MG63 (cell line): Measurements from ENCODE around the gene RPL13A. TPM values are rescaled to one million over a fixed set of nuclear protein-coding genes. Genes with fewer than 3 reads are reported as not detected.
A peak's percentile ranks its signal among the peaks of the same experiment; 100 is the strongest.
"Not testable (repeated sequence)": the region's sequence is repeated elsewhere in the genome, so short reads cannot be mapped to it uniquely, and the experiment has no call there.

Source experiments
- DNase-seq: peaks from one replicate; pipeline ENCODE4 v3.0.0-alpha.2; 2020
- H3K27me3 ChIP-seq: fragments of 250-450 bp; sonication (Bioruptor Pico); 2 replicates; pipeline ENCODE4 v1.5.1; 2020; ENCODE audit warnings: mild to moderate bottlenecking, moderate library complexity
- H3K36me3 ChIP-seq: fragments of 250-450 bp; sonication (Bioruptor Pico); 2 replicates; pipeline ENCODE4 v1.5.1; 2020; ENCODE audit warnings: mild to moderate bottlenecking, moderate library complexity
- H3K4me3 ChIP-seq: fragments of 250-450 bp; sonication (Bioruptor Pico); 2 replicates; pipeline ENCODE4 v1.5.1; 2020; ENCODE audit warnings: mild to moderate bottlenecking, moderate library complexity
- H3K9me3 ChIP-seq: fragments of 250-450 bp; sonication (Bioruptor Pico); 2 replicates; pipeline ENCODE4 v1.5.1; 2020; ENCODE audit warnings: mild to moderate bottlenecking, moderate library complexity
- total RNA-seq: library from RNA; depleted of rRNA; stranded (reverse); fragments of >200 nt; shearing (Covaris generic); gene quantifications from 2 replicates; pipeline ENCODE4 v1.2.3, GENCODE V29; 2014; ENCODE audit warnings: low replicate concordance

RPL13A gene
- total RNA-seq, 1 experiment from 2014 or later, result 3,823 TPM

DNA sequence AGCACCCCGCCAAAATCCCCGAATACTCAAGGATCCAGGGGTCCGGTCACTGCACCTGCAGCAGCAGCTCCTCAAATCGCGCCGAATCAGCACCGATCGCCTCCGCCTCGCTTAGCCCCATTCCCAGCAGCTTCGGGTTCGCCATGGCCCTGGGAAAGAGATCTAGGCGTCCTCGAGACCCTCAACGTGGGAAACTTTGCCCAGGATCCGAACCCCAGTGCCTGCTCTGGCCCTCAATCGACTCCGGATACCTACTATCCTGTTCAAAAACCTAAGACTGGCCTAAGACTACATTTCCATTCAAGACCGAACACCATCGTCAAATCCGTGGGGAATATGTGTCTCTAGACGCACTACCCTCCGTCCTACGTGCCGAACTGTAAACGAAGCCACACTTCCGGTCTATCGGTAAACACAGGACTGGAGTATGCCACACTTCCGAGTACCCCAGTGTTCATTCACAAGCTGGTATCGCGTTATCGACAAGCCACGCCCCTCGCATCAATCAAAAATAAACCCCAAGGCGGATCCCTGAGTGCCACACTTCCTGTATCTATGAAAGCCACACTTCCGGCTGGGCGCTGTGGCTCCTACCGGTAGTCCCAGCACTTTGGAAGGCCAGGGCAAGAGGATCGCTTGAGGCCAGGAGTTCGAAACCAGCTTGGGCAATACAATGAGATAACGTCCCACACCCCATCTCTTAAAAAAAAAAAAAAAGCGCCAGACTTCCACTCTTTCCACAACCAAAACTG lies 35.8 kb upstream of the RPL13A start, which contains the start of gene PIH1D1:
TSS of gene PIH1D1 (minus strand) at position 385 of the 752 bp plus-strand sequence. CDS start at position 145, 240 bp downstream.
- DNase-seq, result peak; percentile 99
- no peaks in the 10 kb centered on the region for H3K9me3 ChIP-seq
- peaks cover 43% of the 10 kb centered on the region for H3K36me3 ChIP-seq
- H3K27me3 ChIP-seq, result no peaks in the 10 kb centered on the region
- H3K4me3 ChIP-seq, result peak within 1 kb of the TSS; percentile 89

DNA sequence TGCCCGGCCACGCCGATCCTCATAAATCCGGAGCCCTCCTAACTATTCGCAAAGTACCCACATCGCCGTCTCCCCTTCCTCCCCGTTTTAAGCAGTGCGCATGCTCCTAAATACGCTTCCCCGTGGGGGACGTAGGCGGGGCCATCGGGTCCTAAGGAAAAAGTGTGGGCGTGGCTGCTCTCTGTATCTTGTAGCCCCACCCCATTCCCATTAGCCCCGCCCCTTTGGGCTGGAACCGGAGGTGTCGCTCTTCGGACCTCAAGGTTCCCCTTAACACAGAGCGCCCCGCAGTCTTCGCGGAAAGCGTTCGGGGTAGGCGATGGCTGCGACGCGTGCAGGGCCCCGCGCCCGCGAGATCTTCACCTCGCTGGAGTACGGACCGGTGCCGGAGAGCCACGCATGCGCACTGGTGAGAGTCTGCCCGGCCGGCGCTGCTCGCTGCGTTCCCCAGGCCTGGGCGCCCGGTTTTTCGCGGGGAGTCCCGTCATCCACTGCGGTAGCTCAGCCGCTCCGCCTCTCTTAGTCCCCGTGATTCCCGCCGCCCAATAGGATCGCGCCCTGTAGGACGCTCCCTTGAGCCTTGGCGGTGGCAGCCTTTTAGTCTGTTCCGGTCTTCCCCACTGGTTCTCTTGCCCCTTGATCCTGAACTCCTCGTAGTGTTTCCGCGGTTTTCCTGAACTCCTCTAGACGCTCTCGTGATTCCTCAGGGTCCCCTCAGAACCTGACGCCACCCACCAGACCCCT lies 34.2 kb upstream of the RPL13A start, which contains the start of gene ALDH16A1:
TSS of gene ALDH16A1 (plus strand) at position 213 of the 744 bp plus-strand sequence. CDS start at position 320, 107 bp downstream.
- Histone ChIP-seq H3K27me3 (no peaks in the 10 kb centered on the region), H3K4me3 (peak within 1 kb of the TSS; percentile 89), H3K9me3 (no peaks in the 10 kb centered on the region), H3K36me3 (peaks cover 30% of the 10 kb centered on the region)
- peak; percentile 99 for DNase-seq

DNA sequence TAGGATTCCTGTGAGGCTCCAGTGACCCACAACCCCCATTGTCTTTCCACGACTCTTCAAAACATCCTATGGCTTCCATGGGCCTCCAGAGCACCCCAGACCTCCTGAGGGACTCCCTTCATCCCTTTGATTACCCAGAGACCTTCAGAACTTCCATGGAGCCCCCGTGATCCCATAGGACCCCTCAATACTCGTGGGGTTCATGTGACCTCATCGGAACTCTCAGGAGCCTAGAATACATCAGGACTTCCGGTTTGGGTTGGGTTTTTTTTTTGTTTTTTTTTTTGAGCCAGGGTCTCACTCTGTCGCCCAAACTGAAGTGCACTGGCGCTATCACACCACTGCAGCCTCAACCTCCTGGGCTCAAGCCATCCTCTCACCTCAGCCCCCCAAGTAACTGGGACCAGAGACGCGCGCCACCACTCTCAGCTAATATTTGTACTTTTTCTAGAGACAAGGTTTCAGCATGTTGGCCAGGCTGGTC lies 33.6 kb upstream of the RPL13A start:
- Histone ChIP-seq H3K4me3 (peak overlapping the region; percentile 89), H3K9me3 (no peaks in the 10 kb centered on the region), H3K27me3 (no peaks in the 10 kb centered on the region), H3K36me3 (peaks cover 24% of the 10 kb centered on the region)
- no peak for DNase-seq

DNA sequence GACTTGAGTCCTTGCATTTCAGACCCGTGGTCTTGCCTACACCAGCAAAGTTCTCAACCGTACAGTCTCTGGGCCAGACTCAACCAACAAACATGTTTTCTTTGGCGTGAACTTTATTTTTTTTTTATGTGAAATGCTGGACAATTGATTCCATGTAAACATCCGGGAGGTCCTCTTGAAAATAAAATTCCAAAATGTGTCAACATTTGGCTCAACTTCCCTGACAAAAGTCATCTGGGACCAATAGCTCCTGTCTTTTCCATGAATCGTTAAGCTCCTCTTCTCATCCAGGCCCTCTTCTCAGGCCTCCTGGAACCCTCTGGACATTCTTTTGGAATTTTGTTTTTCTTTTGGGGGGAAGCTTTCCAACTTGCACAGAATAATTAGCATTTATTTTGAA lies 31.6 kb upstream of the RPL13A start:
- no peak for DNase-seq
- no peaks in the 10 kb centered on the region for H3K9me3 ChIP-seq
- peaks cover 20% of the 10 kb centered on the region for H3K36me3 ChIP-seq
- no peak overlapping the region for H3K4me3 ChIP-seq
- H3K27me3 ChIP-seq, result no peaks in the 10 kb centered on the region

DNA sequence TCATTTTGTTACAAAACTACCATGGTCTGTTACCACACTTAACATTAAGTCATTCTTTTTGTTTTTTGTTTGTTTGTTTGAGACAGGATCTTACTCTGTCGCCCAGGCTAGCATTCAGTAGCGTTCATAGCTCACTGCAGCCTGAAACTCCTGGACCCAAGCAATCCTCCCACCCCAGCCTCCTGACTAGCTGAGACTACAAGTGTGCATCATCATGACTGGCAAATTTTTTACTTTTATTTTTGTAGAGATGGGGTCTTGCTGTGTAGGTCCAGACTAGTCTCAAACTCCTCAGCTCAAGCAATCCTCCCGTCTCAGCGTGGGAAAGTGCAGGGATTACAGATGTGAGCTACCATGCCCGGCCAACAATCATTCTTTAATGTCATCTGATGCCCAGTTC lies 31.1 kb upstream of the RPL13A start:
- no peaks in the 10 kb centered on the region for H3K9me3 ChIP-seq

DNA sequence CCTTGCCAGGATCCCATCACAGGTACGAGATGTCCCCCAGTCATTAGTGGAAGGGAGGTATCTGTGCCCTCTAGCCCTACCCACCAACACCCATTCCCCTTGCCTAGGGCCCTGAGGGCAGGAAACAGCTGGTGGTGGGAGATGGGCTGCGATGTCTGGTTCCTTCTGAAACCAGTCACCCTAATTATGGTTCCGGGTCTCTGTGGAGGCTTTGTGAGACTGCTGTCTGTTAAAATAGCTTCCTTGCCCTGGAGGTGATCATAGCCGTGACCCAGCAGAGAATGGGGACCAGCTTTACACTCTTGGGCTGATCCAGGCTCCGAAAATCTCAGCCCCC lies 28.9 kb upstream of the RPL13A start:
- no peak for DNase-seq
- H3K36me3 ChIP-seq, result peaks cover 23% of the 10 kb centered on the region
- no peak overlapping the region for H3K4me3 ChIP-seq
- H3K27me3 ChIP-seq, result no peaks in the 10 kb centered on the region
- H3K9me3 ChIP-seq, result no peaks in the 10 kb centered on the region

More for the DNA sequence above, 31.1 kb upstream of the RPL13A start:
- Histone ChIP-seq H3K36me3 (peaks cover 20% of the 10 kb centered on the region), H3K27me3 (no peaks in the 10 kb centered on the region), H3K4me3 (no peak overlapping the region)
- DNase-seq, result no peak

DNA sequence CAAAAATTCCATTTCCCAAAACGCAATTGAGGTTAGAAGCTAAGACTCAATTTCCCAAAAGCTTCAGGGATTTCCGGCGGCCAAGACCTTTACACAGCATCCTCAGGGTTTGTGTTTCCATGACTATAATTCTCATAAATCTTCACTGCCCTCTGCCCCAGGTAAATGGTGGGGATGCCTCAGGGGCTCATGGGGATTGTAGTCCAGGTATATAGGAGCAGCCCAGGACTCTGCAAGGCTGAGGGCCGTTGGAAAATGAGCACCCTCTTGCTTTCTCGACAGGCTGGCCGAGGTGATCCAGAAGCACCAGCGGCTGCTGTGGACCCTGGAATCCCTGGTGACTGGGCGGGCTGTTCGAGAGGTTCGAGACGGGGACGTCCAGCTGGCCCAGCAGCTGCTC lies 28.0 kb upstream of the RPL13A start:
- Histone ChIP-seq H3K9me3 (no peaks in the 10 kb centered on the region), H3K36me3 (peaks cover 19% of the 10 kb centered on the region), H3K27me3 (no peaks in the 10 kb centered on the region), H3K4me3 (no peak overlapping the region)
- DNase-seq, result no peak

DNA sequence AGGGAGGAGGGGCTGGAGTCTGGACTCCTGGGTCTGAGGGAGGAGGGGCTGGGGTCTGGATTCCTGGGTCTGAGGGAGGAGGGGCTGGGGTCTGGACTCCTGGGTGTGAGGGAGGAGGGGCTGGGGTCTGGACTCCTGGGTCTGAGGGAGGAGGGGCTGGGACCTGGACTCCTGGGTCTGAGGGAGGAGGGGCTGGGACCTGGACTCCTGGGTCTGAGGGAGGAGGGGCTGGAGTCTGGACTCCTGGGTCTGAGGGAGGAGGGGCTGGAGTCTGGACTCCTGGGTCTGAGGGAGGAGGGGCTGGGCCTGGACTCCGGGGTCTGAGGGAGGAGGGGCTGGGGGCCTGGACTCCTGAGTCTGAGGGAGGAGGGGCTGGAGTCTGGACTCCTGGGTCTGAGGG lies 26.3 kb upstream of the RPL13A start:
- H3K9me3 ChIP-seq, H3K4me3 ChIP-seq, H3K27me3 ChIP-seq, DNase-seq: not testable (repeated sequence)
- peaks cover 34% of the 10 kb centered on the region for H3K36me3 ChIP-seq

DNA sequence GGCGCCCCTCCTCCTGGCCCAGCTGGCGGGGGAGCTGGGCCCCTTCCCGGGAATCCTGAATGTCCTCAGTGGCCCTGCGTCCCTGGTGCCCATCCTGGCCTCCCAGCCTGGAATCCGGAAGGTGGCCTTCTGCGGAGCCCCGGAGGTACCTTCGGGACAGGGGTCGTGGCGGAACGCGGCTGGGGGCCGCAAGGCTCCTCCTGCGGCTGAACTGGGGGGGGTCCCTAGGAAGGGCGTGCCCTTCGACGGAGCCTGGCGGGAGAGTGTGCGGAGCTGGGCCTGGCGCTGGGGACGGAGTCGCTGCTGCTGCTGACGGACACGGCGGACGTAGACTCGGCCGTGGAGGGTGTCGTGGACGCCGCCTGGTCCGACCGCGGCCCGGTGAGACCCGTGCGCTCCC lies 25.8 kb upstream of the RPL13A start:
- Histone ChIP-seq H3K9me3 (no peaks in the 10 kb centered on the region), H3K4me3 (no peak overlapping the region), H3K36me3 (peaks cover 32% of the 10 kb centered on the region), H3K27me3 (no peaks in the 10 kb centered on the region)
- no peak for DNase-seq

DNA sequence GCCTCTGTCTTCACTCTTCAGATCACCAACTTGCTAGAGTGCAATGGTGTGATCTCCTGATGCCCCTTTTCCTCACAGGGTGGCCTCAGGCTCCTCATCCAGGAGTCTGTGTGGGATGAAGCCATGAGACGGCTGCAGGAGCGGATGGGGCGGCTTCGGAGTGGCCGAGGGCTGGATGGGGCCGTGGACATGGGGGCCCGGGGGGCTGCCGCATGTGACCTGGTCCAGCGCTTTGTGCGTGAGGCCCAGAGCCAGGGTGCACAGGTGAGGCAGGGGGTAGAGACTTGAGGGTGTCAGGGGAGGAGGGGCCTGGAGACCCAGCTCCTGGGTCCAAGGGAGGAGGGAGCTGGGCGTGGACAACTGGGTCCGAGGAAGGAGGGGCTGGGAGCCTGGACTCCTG lies 24.9 kb upstream of the RPL13A start:
- no peak for DNase-seq
- peaks cover 31% of the 10 kb centered on the region for H3K36me3 ChIP-seq
- H3K9me3 ChIP-seq, result no peaks in the 10 kb centered on the region
- H3K27me3 ChIP-seq, result no peaks in the 10 kb centered on the region
- H3K4me3 ChIP-seq, result no peak overlapping the region

DNA sequence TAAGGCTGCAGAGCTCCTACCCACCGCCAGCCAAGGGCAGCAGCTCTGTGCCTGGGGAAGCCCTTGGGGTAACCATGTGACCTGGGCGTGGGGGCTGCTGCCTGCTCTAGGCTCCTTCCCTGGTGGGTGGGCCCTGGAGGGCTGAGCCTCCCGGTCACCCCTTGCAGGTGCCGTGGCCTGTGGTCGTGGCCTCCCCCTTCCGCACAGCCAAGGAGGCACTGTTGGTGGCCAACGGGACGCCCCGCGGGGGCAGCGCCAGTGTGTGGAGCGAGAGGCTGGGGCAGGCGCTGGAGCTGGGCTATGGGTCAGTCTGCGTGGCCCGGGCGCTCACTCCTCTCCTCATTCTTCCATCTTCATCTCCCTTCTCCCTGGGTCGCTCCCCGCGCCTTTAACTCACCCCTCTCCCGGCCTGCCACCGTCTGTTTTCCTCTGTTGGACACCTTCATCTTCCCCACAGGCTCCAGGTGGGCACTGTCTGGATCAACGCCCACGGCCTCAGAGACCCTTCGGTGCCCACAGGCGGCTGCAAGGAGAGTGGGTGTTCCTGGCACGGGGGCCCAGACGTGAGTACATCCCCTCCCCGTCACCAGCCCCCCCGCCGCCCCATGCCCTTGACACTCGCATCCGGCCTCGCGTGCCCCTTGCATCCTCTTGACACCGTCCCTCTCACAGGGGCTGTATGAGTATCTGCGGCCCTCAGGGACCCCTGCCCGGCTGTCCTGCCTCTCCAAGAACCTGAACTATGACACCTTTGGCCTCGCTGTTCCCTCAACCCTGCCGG lies 23.3 kb upstream of the RPL13A start:
- Histone ChIP-seq H3K9me3 (no peaks in the 10 kb centered on the region), H3K4me3 (no peak overlapping the region), H3K27me3 (no peaks in the 10 kb centered on the region), H3K36me3 (peaks cover 36% of the 10 kb centered on the region)
- no peak for DNase-seq

DNA sequence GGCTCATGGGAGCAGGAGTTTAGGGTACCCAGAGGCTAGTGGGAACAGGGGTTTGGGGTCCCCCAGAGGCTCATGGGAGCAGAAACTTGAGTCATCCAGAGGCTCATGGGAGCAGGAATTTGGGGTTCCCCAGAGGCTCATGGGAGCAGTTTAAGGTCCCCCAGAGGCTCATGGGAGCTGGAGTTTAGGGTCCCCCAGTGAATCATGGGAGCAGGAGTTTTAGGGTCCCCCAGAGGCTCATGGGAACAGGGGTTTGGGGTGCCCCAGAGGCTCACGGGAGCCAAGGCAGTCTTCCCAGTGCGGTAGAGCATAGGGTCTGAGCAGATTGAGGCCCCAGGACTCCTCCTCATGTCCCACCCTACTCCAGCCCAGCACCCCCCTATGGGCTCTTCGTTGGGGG lies 22.0 kb upstream of the RPL13A start:
- Histone ChIP-seq H3K36me3 (peaks cover 34% of the 10 kb centered on the region), H3K9me3 (no peaks in the 10 kb centered on the region), H3K4me3 (no peak overlapping the region), H3K27me3 (no peaks in the 10 kb centered on the region)
- DNase-seq, result no peak

DNA sequence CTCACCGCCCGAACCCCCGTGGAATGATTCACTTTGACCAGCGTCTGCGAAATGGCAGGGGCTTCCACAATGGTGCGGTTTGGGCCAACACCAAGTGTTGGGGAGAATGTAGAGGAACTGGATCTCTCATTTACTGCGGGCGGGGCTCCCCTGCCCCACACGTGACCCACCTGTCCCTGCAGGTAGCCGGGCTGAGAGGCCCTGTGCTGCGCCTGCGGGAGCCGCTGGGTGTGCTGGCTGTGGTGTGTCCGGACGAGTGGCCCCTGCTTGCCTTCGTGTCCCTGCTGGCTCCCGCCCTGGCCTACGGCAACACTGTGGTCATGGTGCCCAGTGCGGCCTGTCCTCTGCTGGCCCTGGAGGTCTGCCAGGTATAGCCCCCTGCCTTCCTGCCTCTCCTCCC lies 19.2 kb upstream of the RPL13A start:
- Histone ChIP-seq H3K9me3 (no peaks in the 10 kb centered on the region), H3K4me3 (no peak overlapping the region), H3K36me3 (peaks cover 34% of the 10 kb centered on the region), H3K27me3 (no peaks in the 10 kb centered on the region)
- no peak for DNase-seq

DNA sequence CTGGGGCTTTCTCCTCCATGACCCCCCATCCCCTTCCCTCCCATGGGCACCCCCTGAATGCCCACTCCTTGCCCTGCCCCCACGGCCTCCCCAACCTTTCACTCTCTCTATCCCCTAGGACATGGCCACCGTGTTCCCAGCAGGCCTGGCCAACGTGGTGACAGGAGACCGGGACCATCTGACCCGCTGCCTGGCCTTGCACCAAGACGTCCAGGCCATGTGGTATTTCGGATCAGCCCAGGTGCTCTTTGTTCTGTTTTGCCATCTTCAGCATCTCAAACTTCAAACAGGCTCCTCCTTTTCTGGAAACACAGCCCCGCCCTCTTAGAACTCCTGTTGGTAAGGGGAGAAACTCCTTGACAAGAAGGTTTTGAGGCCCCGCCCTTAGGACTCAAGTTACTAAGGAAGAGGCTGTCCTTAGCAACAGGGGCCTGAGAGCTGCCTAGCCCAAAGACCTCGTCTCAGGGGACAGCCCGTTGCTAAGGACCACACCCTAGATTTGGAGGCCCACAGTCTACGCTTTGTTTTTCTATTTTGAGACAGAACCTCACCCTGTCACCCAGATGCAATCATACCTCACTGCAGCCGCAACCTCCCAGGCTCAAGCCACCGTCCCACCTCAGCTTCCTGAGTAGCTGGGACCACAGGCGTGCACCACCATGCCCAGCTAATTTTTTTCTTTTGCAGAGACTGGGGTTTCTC lies 18.5 kb upstream of the RPL13A start:
- H3K27me3 ChIP-seq, result no peaks in the 10 kb centered on the region
- no peak overlapping the region for H3K4me3 ChIP-seq
- no peaks in the 10 kb centered on the region for H3K9me3 ChIP-seq
- no peak for DNase-seq
- peaks cover 34% of the 10 kb centered on the region for H3K36me3 ChIP-seq

DNA sequence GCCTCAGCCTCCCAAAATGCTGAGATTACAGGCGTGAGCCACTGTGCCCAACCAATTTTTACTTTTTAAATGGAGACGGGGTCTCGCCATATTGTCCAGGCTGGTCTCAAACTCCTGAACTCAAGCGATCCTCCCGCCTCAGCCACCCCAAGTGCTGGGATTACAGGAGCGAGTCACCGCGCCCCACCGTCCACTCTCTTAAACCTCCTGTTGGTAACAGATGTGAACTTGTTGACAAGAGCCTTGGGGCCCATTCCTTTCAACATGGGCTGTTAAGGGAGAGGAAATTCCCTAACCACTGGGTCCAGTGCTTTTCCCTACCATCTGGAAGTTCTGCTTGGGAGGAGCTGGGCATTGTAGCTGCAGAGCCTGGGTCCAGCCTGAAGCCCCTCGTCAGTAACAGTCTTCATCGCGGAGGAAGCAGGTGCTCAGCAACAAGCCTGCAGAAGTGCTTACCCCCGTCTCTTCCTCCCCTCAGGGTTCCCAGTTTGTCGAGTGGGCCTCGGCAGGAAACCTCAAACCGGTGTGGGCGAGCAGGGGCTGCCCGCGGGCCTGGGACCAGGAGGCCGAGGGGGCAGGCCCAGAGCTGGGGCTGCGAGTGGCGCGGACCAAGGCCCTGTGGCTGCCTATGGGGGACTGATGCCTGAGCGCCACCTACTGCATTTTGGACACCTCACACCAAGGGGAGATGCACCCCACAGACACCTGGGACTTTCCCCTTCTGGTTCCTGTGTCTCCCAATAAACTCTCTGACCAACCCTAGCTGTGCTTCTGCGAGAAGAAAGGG lies 17.4 kb upstream of the RPL13A start:
- DNase-seq, result no peak
- Histone ChIP-seq H3K9me3 (no peaks in the 10 kb centered on the region), H3K4me3 (no peak overlapping the region), H3K36me3 (peaks cover 27% of the 10 kb centered on the region), H3K27me3 (no peaks in the 10 kb centered on the region)

DNA sequence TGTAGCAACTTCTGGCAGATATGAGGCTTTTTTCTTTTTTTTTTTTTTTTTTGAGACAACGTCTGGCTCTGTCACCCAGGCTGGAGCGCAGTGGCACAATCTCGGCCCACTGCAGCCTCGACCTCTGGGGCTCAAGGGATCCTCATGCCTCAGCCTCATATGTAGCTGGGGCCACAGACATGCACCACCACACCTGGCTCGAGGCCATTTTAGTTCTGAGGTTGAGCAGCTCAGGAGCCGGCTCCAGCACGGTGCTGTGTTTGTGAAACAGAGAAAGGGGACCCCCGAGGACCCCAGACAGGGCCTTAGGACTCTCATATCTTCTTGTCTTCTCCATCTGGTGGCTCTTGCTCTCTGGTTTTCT lies 16.8 kb upstream of the RPL13A start:
- no peaks in the 10 kb centered on the region for H3K9me3 ChIP-seq
- H3K27me3 ChIP-seq, result no peaks in the 10 kb centered on the region
- no peak for DNase-seq
- no peak overlapping the region for H3K4me3 ChIP-seq
- H3K36me3 ChIP-seq, result peaks cover 22% of the 10 kb centered on the region
